ENCODE measurements around the gene TOR2A.

TOR2A gene

GRCh38 chr9:127697575-127697974 is 37.5 kb downstream of the TOR2A start:
- H3K4me1 ChIP-seq = peaks cover 7% of the 10 kb centered on the region
- H3K9me3 ChIP-seq (ENCODE audit: control insufficient read depth, low read length) = no peaks in the 10 kb centered on the region
- H3K79me2 ChIP-seq = no peaks in the 10 kb centered on the region
- H3K4me3 ChIP-seq (ENCODE audit: low read depth, low read length) = no peak overlapping the region
- TF ChIP-seq, protein P1, sequence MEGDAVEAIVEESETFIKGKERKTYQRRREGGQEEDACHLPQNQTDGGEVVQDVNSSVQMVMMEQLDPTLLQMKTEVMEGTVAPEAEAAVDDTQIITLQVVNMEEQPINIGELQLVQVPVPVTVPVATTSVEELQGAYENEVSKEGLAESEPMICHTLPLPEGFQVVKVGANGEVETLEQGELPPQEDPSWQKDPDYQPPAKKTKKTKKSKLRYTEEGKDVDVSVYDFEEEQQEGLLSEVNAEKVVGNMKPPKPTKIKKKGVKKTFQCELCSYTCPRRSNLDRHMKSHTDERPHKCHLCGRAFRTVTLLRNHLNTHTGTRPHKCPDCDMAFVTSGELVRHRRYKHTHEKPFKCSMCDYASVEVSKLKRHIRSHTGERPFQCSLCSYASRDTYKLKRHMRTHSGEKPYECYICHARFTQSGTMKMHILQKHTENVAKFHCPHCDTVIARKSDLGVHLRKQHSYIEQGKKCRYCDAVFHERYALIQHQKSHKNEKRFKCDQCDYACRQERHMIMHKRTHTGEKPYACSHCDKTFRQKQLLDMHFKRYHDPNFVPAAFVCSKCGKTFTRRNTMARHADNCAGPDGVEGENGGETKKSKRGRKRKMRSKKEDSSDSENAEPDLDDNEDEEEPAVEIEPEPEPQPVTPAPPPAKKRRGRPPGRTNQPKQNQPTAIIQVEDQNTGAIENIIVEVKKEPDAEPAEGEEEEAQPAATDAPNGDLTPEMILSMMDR (IDR thresholded peaks at IDR 0.05) = no peak
- H3K9ac ChIP-seq = no peak overlapping the region
- no peaks in the 10 kb centered on the region for H3K36me3 ChIP-seq (ENCODE audit: control insufficient read depth, insufficient read depth, low read length)
- H3K27ac ChIP-seq = no peak overlapping the region
- no peaks in the 10 kb centered on the region for H3K27me3 ChIP-seq (ENCODE audit: control insufficient read depth, insufficient read depth, low read length)
- no peak overlapping the region for H3K4me2 ChIP-seq (ENCODE audit: low read length)
- no peak overlapping the region for H2AFZ ChIP-seq

- no peak overlapping the region for H3K4me3 ChIP-seq (ENCODE audit: low read depth, low read length)
- no peaks in the 10 kb centered on the region for H3K79me2 ChIP-seq
- no peaks in the 10 kb centered on the region for H3K9me3 ChIP-seq (ENCODE audit: control insufficient read depth, low read length)
- H2AFZ ChIP-seq = no peak overlapping the region
- H3K36me3 ChIP-seq (ENCODE audit: control insufficient read depth, insufficient read depth, low read length) = no peaks in the 10 kb centered on the region
- H3K9ac ChIP-seq = no peak overlapping the region
- no peak overlapping the region for H3K27ac ChIP-seq
- no peaks in the 10 kb centered on the region for H3K27me3 ChIP-seq (ENCODE audit: control insufficient read depth, insufficient read depth, low read length)
- no peak overlapping the region for H3K4me2 ChIP-seq (ENCODE audit: low read length)
- TF ChIP-seq, protein P1 (IDR thresholded peaks at IDR 0.05) = no peak
- no peaks in the 10 kb centered on the region for H3K4me1 ChIP-seq
Observed at GRCh38 chr9:127694890-127695720, 40.0 kb downstream of the TOR2A start.

- Histone ChIP-seq H2AFZ (no peak overlapping the region), H3K4me1 (no peaks in the 10 kb centered on the region), H3K4me3 (ENCODE audit: low read depth, low read length) (no peak overlapping the region), H3K36me3 (ENCODE audit: control insufficient read depth, insufficient read depth, low read length) (no peaks in the 10 kb centered on the region), H3K9me3 (ENCODE audit: control insufficient read depth, low read length) (no peaks in the 10 kb centered on the region), H3K9ac (no peak overlapping the region), H3K4me2 (ENCODE audit: low read length) (no peak overlapping the region), H3K27me3 (ENCODE audit: control insufficient read depth, insufficient read depth, low read length) (no peaks in the 10 kb centered on the region), H3K27ac (no peak overlapping the region), H3K79me2 (no peaks in the 10 kb centered on the region)
- TF ChIP-seq, protein P1 (IDR thresholded peaks at IDR 0.05) = no peak
Observed at GRCh38 chr9:127693697-127694096, 41.4 kb downstream of the TOR2A start.

DNA sequence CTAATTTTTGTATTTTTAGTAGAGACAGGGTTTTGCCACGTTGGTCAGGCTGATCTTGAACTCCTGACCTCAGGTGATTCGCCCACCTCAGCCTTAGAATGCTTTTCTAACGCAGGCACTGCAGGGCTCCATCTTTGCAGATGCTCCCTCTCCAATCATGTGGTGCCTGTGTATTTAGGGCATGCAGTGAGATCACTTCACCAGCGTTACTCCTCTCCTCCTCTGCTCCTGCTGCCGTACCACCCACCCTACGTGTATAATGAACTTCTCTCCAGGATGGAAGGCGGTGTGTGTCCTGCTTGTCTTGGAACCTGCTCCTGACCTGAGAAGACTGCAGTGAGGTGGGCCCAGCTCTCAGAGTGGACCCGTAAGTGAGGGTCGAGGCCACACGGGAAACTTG is 42.0 kb downstream of the TOR2A start:
- no peaks in the 10 kb centered on the region for H3K9me3 ChIP-seq (ENCODE audit: control insufficient read depth, low read length)
- H3K9ac ChIP-seq = no peak overlapping the region
- H3K79me2 ChIP-seq = no peaks in the 10 kb centered on the region
- no peaks in the 10 kb centered on the region for H3K4me1 ChIP-seq
- H3K36me3 ChIP-seq (ENCODE audit: control insufficient read depth, insufficient read depth, low read length) = no peaks in the 10 kb centered on the region
- no peak overlapping the region for H2AFZ ChIP-seq
- H3K27me3 ChIP-seq (ENCODE audit: control insufficient read depth, insufficient read depth, low read length) = no peaks in the 10 kb centered on the region
- H3K4me2 ChIP-seq (ENCODE audit: low read length) = no peak overlapping the region
- H3K27ac ChIP-seq = no peak overlapping the region
- TF ChIP-seq, protein P1 (IDR thresholded peaks at IDR 0.05) = no peak
- no peak overlapping the region for H3K4me3 ChIP-seq (ENCODE audit: low read depth, low read length)

GRCh38 chr9:127692071-127692470 is 43.0 kb downstream of the TOR2A start:
- H3K27me3 ChIP-seq (ENCODE audit: control insufficient read depth, insufficient read depth, low read length) = no peaks in the 10 kb centered on the region
- H3K27ac ChIP-seq = no peak overlapping the region
- H3K9me3 ChIP-seq (ENCODE audit: control insufficient read depth, low read length) = no peaks in the 10 kb centered on the region
- H3K9ac ChIP-seq = no peak overlapping the region
- H3K36me3 ChIP-seq (ENCODE audit: control insufficient read depth, insufficient read depth, low read length) = no peaks in the 10 kb centered on the region
- TF ChIP-seq, protein P1 (IDR thresholded peaks at IDR 0.05) = no peak
- no peaks in the 10 kb centered on the region for H3K4me1 ChIP-seq
- H3K79me2 ChIP-seq = no peaks in the 10 kb centered on the region
- H2AFZ ChIP-seq = no peak overlapping the region
- no peak overlapping the region for H3K4me2 ChIP-seq (ENCODE audit: low read length)
- no peak overlapping the region for H3K4me3 ChIP-seq (ENCODE audit: low read depth, low read length)

All from parathyroid adenoma (tissue), 2 donors.